NCI-H524 treated with DMSO at 0.1 percent for 48 hours (cell line): ENCODE measurements around the gene CT47B1.
"Not testable (repeated sequence)": the region's sequence is repeated elsewhere in the genome, so short reads cannot be mapped to it uniquely, and the experiment has no call there.

Source experiments
- DNase-seq: peaks from one replicate; lab custom pipeline; 2025; lab: John Stamatoyannopoulos, UW

The CT47B1 gene

GRCh38 chrX:120875766-120876165 lies at the start of gene CT47B1:
Gene CT47B1, minus strand, starts transcription at chrX:120875866. Its CDS starts 196 bp downstream, at chrX:120875670.
- DNase-seq: not testable (repeated sequence)

- no peak for DNase-seq
These were observed 748 bp downstream of the CT47B1 start for GRCh38 chrX:120874678-120875557.

- no peak for DNase-seq
These were observed 18.4 kb downstream of the CT47B1 start for GRCh38 chrX:120857240-120857639.

- no peak for DNase-seq
These were observed 34.8 kb downstream of the CT47B1 start for GRCh38 chrX:120840827-120841226.

GRCh38 chrX:120839491-120839890 lies 36.2 kb downstream of the CT47B1 start:
- peak; percentile 37 for DNase-seq

- DNase-seq: not testable (repeated sequence)
These were observed 48.5 kb downstream of the CT47B1 start for GRCh38 chrX:120827213-120827612.

- no peak for DNase-seq
These were observed 50.5 kb downstream of the CT47B1 start for GRCh38 chrX:120825146-120825545.

GRCh38 chrX:120824021-120824420 lies 51.6 kb downstream of the CT47B1 start:
- no peak for DNase-seq

- no peak for DNase-seq
These were observed 52.1 kb downstream of the CT47B1 start for GRCh38 chrX:120823556-120823955.
